ENCODE data around the gene TNFRSF19. TPM values are rescaled to one million over a fixed set of nuclear protein-coding genes. Genes with fewer than 3 reads are reported as not detected.

Gene TNFRSF19
- total and polyA plus RNA-seq, 2 of the 8 experiments (the other 6 are each of a cell fraction or from before 2014, with no cell fraction given), result 0.50 to 0.95 TPM

DNA sequence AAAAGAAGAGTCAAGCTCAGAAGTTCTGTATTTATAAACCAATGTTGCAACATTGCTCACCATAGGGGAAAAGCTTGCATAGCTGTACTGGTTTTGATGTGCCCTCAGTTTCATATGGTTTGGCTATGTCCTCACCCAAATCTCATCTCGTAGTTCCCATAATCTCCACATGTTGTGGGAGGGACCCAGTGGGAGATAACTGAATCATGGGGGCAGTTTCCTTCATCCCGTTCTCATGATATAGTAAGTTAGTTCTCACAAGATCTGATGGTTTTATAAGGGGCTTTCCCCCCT, 73.9 kb downstream of the TNFRSF19 start:
- no peak overlapping the region for H3K56ac ChIP-seq (replicated peaks; ENCODE audit: insufficient read length, low read depth, low read length)
- H3K79me1 ChIP-seq (ENCODE audit: low read depth, low read length), result no peaks in the 10 kb centered on the region
- no peak overlapping the region for H3K4me3 ChIP-seq (ENCODE audit: extremely low read depth in 1 of 4, insufficient read depth in 2 of 4, low read depth in 3 of 4, low read length in 4 of 4)
- no peak overlapping the region for H3K23ac ChIP-seq (ENCODE audit: insufficient read length)
- H3K4me1 ChIP-seq (replicated peaks in 1 of 4; ENCODE audit: control insufficient read depth in 3 of 4, insufficient read depth in 4 of 4, low read length in 3 of 4), result peaks cover 0 to 14% (median 5%) of the 10 kb centered on the region in 4 experiments; a peak in 3 of 7 replicates
- 93% methylated on average over 2 of the region's 2 CpGs; no CpG with 5 or more reads in 1 of the 2 experiments for WGBS, 2 experiments (ENCODE audit: extremely low coverage in 1 of 2, insufficient coverage in 1 of 2, insufficient read length in 1 of 2, insufficient replicate concordance in 2 of 2, low coverage in 1 of 2, low lambda C conversion rate in 2 of 2, missing lambda C conversion rate in 1 of 2)
- H2AK5ac ChIP-seq (ENCODE audit: low read depth, low read length), result no peak overlapping the region
- no peak overlapping the region for H2BK20ac ChIP-seq (ENCODE audit: low read length)
- no peak overlapping the region for H2BK15ac ChIP-seq (ENCODE audit: low read length)
- H3K79me2 ChIP-seq (ENCODE audit: control insufficient read depth in 1 of 2, insufficient read depth in 2 of 2, low read length in 2 of 2), result no peaks in the 10 kb centered on the region
- no peaks in the 10 kb centered on the region for H3K23me2 ChIP-seq (ENCODE audit: low read depth, low read length)
- CTCF ChIA-PET (ENCODE audit: partially characterized antibody), result interaction anchor here (1.1 kb wide), 2 partner anchors 13 to 23 kb away, joined by 3 to 6 read pairs; no protein-coding TSS in a partner anchor
- H2AFZ ChIP-seq (ENCODE audit: low read length), result no peak overlapping the region
- no peak overlapping the region for H3K9ac ChIP-seq (replicated peaks in 1 of 4; ENCODE audit: extremely low read depth in 1 of 4, low read depth in 3 of 4, low read length in 3 of 4)
- no peak for DNase-seq (ENCODE audit: low read depth in 1 of 2, low spot score in 2 of 2)
- H3K4ac ChIP-seq (replicated peaks; ENCODE audit: insufficient read length, low read depth, low read length), result no peak overlapping the region
- H2BK5ac ChIP-seq (ENCODE audit: low read depth, low read length), result no peak overlapping the region
- no peak overlapping the region for H3K27ac ChIP-seq (ENCODE audit: low read depth, low read length)
- H3K36me3 ChIP-seq (ENCODE audit: control insufficient read depth in 2 of 4, insufficient read depth in 4 of 4, low read length in 3 of 4), result no peaks in the 10 kb centered on the region
- POLR2A ChIA-PET (ENCODE audit: partially characterized antibody), result no interaction called here
- H3K4me2 ChIP-seq (ENCODE audit: insufficient read depth in 1 of 2, low read depth in 2 of 2, low read length in 2 of 2), result no peak overlapping the region
- no peak overlapping the region for H2BK12ac ChIP-seq (ENCODE audit: low read depth, low read length)
- no peak overlapping the region for H2BK120ac ChIP-seq (replicated peaks; ENCODE audit: low read depth, low read length)
- 0 out of 4 replicates have a peak, but pooled peaks cover 0 to 2% of the 10 kb centered on the region in 2 experiments for H3K9me3 ChIP-seq (ENCODE audit: insufficient read depth in 2 of 2, low read depth in 1 of 2, low read length in 1 of 2)
- H4K20me1 ChIP-seq (replicated peaks in 1 of 2; ENCODE audit: control insufficient read depth in 1 of 2, insufficient read depth in 2 of 2, low read length in 2 of 2), result no peaks in the 10 kb centered on the region
- H4K8ac ChIP-seq (ENCODE audit: extremely low read depth, insufficient read depth, low read length), result no peak overlapping the region
- no peak for FAIRE-seq
- no peak overlapping the region for H3K14ac ChIP-seq (ENCODE audit: insufficient read length)
- H3K18ac ChIP-seq (ENCODE audit: extremely low read depth, low read length), result no peak overlapping the region
- no peaks in the 10 kb centered on the region for H3K27me3 ChIP-seq (replicated peaks in 1 of 4; ENCODE audit: control insufficient read depth in 3 of 4, extremely low read depth in 1 of 4, insufficient read depth in 3 of 4, low read length in 3 of 4)
- no peak overlapping the region for H4K5ac ChIP-seq (ENCODE audit: insufficient read length, low read depth, low read length)
- no peak overlapping the region for H4K91ac ChIP-seq (replicated peaks; ENCODE audit: insufficient read length, low read length)
- TF ChIP-seq, protein P1, sequence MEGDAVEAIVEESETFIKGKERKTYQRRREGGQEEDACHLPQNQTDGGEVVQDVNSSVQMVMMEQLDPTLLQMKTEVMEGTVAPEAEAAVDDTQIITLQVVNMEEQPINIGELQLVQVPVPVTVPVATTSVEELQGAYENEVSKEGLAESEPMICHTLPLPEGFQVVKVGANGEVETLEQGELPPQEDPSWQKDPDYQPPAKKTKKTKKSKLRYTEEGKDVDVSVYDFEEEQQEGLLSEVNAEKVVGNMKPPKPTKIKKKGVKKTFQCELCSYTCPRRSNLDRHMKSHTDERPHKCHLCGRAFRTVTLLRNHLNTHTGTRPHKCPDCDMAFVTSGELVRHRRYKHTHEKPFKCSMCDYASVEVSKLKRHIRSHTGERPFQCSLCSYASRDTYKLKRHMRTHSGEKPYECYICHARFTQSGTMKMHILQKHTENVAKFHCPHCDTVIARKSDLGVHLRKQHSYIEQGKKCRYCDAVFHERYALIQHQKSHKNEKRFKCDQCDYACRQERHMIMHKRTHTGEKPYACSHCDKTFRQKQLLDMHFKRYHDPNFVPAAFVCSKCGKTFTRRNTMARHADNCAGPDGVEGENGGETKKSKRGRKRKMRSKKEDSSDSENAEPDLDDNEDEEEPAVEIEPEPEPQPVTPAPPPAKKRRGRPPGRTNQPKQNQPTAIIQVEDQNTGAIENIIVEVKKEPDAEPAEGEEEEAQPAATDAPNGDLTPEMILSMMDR (IDR thresholded peaks at IDR 0.05; ENCODE audit: control extremely low read depth in 1 of 3, insufficient read depth in 1 of 3, low read depth in 1 of 3, low read length in 3 of 3), result no peak
- no peak for TF ChIP-seq CHD2 (IDR thresholded peaks at IDR 0.05; ENCODE audit: low read length)
- no peak for TF ChIP-seq RNF2 (IDR thresholded peaks at IDR 0.05; ENCODE audit: borderline replicate concordance, low read depth, low read length, missing control alignments, poor library complexity, severe bottlenecking)
- no peak for TF ChIP-seq HDAC6 (IDR thresholded peaks at IDR 0.05; ENCODE audit: low read depth, low read length)
- TF ChIP-seq NRF1 (IDR thresholded peaks at IDR 0.05; ENCODE audit: low read depth, low read length), result no peak
- TF ChIP-seq TCF12 (IDR thresholded peaks at IDR 0.05; ENCODE audit: low read depth, low read length), result no peak
- no peak for TF ChIP-seq SIN3A (conservative IDR thresholded peaks at IDR 0.05 in 1 of 2, IDR thresholded peaks at IDR 0.05 in 1 of 2; ENCODE audit: low read depth in 1 of 2, low read length in 2 of 2)
- no peak for TF ChIP-seq BCL11A (IDR thresholded peaks at IDR 0.05; ENCODE audit: low read depth in 2 of 2, low read length in 2 of 2)
- no peak for TF ChIP-seq NANOG (IDR thresholded peaks at IDR 0.05; ENCODE audit: insufficient read depth, low read depth, low read length, poor library complexity, severe bottlenecking)
- TF ChIP-seq GABPA (IDR thresholded peaks at IDR 0.05; ENCODE audit: borderline replicate concordance, insufficient read depth, low read length), result no peak
- no peak for TF ChIP-seq TAF1 (IDR thresholded peaks at IDR 0.05; ENCODE audit: low read depth, low read length)
- TF ChIP-seq JUND (IDR thresholded peaks at IDR 0.05; ENCODE audit: low read length), result no peak
